HG02678 (cell line): ENCODE measurements around the gene OCA2.
"Not testable (repeated sequence)": the region's sequence is repeated elsewhere in the genome, so short reads cannot be mapped to it uniquely, and the experiment has no call there.

Source experiments
- ATAC-seq: cut with Tn5 transposase; IDR thresholded peaks from one replicate; pipeline ENCODE4 v1.9.1; 2021; ENCODE audit warnings: mild to moderate bottlenecking, moderate library complexity; ENCODE audit not compliant: unreplicated experiment

OCA2 gene

GRCh38 chr15:28098766-28099554, at the start of gene OCA2:
OCA2 (minus strand) TSS chr15:28099315; CDS start chr15:28081874, 17,441 bp downstream.
- ATAC-seq, result no peak

DNA sequence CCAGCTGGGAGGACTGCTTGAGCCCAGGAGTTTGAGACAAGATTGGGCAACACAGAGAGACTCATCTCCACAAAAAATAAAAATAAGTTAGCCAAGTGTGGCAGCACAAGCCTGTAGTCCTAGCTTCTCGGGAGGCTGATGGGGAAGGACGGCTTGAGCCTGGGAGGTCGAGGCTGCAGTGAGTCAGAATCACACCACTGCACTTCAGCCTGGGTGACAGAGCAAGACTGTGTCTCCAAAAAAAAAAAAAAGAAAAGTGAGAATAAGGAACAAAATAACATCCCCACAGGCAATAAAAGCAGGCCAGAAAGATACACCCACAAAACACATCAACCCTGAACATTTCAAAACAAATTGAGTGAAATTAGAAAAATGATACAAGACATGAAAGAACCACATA, 48.7 kb upstream of the OCA2 start:
- no peak for ATAC-seq

DNA sequence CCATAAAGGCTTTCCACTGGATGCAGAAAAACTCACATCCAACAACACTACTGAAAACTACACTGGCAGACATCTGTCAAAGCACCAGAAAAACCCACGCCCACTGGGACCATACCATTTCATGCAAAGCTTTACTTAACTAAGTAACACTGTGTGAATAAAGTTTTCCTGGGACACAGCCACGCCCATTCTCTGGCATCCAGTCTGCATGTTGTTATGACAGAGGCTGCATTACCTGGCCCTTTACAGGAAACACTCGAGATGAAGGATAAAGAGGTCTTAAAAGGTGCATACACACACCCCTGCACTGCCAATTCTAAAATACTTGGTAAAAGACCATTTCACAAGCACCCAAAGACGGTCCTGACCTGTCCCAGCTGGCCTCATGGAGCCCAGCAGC, 46.3 kb upstream of the OCA2 start:
- ATAC-seq, result not testable (repeated sequence)

DNA sequence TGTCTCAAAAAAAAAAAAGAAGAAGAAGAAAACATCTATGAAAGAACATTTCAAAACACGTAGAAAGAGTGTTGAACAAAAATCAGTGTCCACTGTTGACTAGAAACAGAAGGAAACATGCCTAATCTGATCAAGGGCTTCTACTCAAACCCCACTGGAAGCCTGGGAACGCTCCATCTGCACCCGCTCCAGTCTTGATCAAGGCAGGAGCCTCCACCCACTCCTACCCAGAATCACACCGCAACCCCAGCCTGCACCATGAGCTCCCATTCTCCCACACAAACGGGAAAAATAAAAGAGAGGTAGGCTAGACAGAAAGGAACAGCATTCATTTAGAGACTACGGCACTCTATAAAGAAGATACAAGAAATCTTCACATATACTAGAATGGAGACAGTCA, 40.9 kb upstream of the OCA2 start:
- ATAC-seq, result no peak

GRCh38 chr15:28137408-28138039, 38.4 kb upstream of the OCA2 start:
- ATAC-seq, result not testable (repeated sequence)

- ATAC-seq, result peak; percentile 95
These were observed 37.3 kb upstream of the OCA2 start for GRCh38 chr15:28136236-28136904.

- ATAC-seq, result no peak
These were observed 34.2 kb upstream of the OCA2 start for GRCh38 chr15:28133281-28133680.

DNA sequence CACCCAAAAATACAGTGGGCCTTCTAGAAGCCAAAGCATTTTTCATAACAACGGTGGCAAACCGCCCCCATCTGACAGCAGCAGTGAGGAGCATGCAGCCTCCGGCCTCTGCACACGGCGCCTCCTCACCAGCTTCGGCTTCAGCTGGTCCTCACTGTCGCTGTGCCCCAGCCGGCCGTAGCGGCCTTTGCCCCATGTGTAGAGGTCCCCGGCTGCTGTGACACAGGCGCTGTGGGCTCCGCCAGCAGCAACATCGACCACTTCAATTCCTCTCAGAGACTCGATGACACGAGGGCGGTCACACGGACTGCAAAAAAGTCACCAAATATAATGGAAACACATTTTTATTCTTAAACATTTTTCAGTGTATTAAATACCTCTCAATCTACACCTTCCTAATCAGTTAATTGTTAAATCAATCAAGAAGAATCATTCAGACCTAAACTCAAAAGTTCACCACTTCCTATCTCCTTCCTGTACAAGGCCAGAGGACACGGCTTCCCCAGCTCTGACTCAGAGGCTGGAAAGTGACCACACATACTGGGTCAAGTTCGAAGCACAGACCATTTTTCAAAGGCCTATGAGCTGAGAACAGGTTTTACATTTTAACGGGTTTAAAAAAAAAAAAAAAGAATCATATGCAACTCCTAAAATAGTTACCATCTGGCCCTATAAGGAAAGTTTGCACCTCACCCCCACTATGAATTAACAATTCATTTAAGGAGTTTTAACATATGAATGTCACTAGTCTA, 33.6 kb upstream of the OCA2 start:
- ATAC-seq, result no peak

- no peak for ATAC-seq
These were observed 32.8 kb upstream of the OCA2 start for GRCh38 chr15:28131946-28132345.

- ATAC-seq, result no peak
These were observed 32.3 kb upstream of the OCA2 start for GRCh38 chr15:28131400-28131799.

DNA sequence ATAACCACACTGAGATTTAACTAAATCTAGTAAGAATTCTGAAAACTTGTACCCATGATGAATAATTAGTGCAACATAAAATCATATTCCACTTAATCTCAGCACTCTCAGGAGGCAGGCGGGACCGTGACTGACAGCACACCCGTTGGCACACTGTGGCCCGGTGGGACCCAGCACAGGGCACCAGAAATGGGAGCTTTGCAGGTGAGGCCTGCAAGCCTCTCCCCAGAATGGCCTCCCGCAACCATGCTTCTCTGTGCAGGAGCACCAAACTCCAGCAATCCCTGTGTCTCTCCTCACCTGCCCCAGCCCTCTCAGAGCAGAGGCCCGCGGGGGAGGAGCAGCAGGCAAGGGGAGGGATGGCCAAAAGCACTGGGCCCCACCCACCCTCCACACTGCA, 31.5 kb upstream of the OCA2 start:
- no peak for ATAC-seq

- no peak for ATAC-seq
These were observed 30.2 kb upstream of the OCA2 start for GRCh38 chr15:28129231-28129848.

DNA sequence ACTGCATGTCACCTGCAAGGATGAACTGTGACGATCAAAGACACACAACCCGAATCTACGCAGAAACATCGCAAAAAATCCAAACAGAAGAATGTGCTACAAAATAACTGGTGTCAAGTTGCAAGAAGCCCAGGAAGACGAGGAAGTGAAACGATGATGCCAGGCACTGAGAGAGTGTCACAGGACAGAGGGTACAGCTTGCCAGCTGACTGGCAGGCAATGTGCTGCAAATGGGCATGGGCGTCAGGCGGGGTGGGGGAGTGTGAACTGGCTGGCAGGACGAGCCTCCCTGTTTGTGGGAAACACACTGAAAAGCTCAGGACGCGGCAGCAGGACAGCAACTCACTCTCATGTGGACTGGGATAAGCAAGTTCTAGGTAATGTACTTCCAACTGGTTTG, 28.9 kb upstream of the OCA2 start:
- no peak for ATAC-seq

DNA sequence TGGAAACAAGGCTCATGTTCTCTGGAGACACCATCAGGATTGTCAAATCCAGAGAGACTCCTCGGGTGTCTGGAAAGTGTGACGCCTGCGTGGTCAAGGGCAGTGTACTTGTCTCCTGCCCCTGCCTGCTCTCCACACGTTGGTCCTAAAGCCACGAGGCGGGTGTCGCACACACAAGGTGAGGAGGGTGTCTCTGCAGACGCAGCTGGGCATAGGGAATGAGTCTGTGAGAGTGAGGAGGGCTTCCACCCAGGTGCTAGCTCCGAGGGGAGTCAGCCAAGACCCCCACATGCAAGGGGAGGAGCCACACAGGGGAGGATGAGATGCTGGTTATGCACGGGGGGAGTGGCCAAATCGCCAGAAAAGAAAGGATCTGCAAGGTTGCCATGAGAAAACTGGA, 27.9 kb upstream of the OCA2 start:
- no peak for ATAC-seq

DNA sequence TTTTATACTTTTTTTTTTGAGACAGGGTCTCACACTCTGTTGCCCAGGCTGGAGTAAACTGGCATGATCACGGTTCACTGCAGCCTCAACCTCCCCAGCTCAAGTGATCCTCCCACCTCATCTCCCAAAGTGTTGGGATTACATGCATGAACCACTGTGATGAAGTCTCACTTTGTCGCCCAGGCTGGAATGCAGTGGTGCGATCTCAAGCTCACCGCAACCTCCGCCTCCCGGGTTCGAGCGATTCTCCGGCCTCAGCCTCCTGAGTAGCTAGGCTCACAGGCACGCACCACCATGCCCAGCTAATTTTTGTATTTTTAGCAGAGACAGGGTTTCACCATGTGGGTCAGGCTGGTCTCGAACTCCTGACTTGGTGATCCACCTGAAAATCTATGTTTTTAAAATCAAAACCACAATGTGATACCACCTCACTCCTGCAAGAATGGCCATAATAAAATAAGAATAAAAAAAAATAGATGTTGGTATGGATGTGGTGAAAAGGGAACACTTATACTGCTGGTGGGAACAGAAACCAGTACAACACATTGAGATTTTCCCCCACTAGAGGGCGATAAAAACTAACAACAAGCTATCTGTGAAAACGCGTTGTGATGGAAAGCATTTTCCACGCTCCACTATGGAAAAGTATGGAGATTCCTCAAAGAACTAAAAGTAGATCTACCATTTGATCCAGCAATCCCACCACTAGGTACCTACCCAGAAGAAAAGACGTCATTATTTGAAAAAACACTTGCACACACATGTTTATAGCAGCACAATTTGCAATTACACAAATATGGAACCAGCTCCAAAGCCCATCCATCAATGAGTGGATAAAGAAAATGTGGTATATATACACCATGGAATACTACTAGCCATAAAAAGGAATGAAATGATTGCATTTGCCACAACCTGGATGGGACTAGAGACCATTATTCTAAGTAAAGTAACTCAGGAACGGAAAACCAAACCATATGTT, 26.8 kb upstream of the OCA2 start:
- ATAC-seq, result peak; percentile 43

DNA sequence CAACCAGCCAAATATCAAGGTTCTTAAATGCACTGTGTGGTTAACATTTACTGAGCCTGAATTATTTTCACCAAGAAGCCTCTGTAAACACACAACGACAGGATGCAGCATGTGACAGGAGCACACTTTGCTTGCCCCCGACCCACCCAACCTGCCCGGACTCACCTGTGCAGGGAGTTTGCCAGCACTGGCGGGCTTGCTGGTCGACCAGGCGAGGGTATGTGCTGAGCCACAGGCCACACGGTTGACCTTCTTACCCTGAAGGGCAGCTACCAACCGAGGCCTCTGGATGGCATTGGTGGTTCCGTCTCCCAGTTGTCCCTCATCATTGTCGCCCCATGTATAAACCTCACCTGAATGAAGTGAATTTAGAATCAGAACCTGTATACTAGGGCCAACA, 25.7 kb upstream of the OCA2 start:
- ATAC-seq, result no peak

DNA sequence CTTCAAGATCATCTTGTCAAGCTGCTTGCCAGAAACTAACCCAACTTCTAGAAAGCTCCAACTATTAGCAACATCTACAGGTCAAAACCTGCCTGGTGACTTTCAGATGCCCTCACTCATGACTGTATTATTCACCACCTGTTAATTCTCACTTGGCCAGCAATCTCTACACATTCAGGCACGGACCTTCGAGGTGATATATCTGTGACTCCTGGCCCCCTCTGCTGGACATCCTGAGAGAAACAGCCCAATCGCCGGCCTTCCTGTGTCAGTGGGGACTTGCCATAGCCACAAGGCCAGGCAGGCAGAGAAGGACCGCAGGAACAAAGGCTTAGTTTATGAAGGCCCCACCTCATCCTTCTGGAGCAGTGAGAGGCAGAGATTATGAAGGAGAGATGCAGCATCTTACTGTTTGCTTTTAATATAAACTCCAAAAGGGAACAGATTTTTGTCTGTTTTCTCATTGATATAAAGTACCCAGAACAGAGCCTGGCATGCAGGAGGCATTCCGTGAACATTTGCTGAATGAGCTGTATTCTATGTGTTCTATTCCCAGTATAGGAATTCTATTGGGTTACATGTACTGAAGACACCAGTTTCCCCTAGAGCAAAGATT, 24.4 kb upstream of the OCA2 start:
- ATAC-seq, result peak; percentile 82

GRCh38 chr15:28122038-28122949, 23.2 kb upstream of the OCA2 start:
- no peak for ATAC-seq
